Measurements from ENCODE around the gene SLF2.

Gene SLF2

GRCh38 chr10:100912605-100913469, at the start of gene SLF2:
TSS of gene SLF2 (plus strand) at chr10:100912963. CDS start at chr10:100913111, 148 bp downstream.
- peak; percentile 42 for DNase-seq

- no peak for DNase-seq
These were observed 49.3 kb upstream of the SLF2 start for GRCh38 chr10:100863433-100863832.

GRCh38 chr10:100864036-100864885, 48.5 kb upstream of the SLF2 start:
- DNase-seq: peak; percentile 25

GRCh38 chr10:100864978-100865377, 47.8 kb upstream of the SLF2 start:
- no peak for DNase-seq

GRCh38 chr10:100866010-100866409, 46.8 kb upstream of the SLF2 start:
- no peak for DNase-seq

GRCh38 chr10:100866575-100867098, 46.1 kb upstream of the SLF2 start:
- DNase-seq: peak; percentile 54

- DNase-seq: no peak
These were observed 45.4 kb upstream of the SLF2 start for GRCh38 chr10:100867261-100867963.

GRCh38 chr10:100868382-100868781, 44.4 kb upstream of the SLF2 start:
- DNase-seq: no peak

GRCh38 chr10:100869399-100869798, 43.4 kb upstream of the SLF2 start:
- no peak for DNase-seq

GRCh38 chr10:100872034-100872791, 40.5 kb upstream of the SLF2 start:
- DNase-seq: no peak

- DNase-seq: no peak
These were observed 39.5 kb upstream of the SLF2 start for GRCh38 chr10:100873146-100873826.

GRCh38 chr10:100873827-100874326, 38.9 kb upstream of the SLF2 start:
- no peak for DNase-seq

- no peak for DNase-seq
These were observed 37.9 kb upstream of the SLF2 start for GRCh38 chr10:100874702-100875483.

- no peak for DNase-seq
These were observed 37.1 kb upstream of the SLF2 start for GRCh38 chr10:100875484-100876166.

- DNase-seq: no peak
These were observed 35.9 kb upstream of the SLF2 start for GRCh38 chr10:100876585-100877460.

GRCh38 chr10:100877461-100877850, 35.3 kb upstream of the SLF2 start:
- DNase-seq: no peak

- DNase-seq: no peak
These were observed 34.4 kb upstream of the SLF2 start for GRCh38 chr10:100878291-100878910.

- no peak for DNase-seq
These were observed 32.9 kb upstream of the SLF2 start for GRCh38 chr10:100879741-100880360.
